GM18526 (cell line): ENCODE measurements around the gene BICDL1.

Experiments used
- POLR2A ChIP-seq: IDR thresholded peaks from 3 replicates; pipeline ENCODE4 v1.6.1; 2011; ENCODE audit not compliant: insufficient read length; ENCODE audit errors: extremely low read depth

The BICDL1 gene

GRCh38 chr12:120098756-120099470 lies 109.9 kb downstream of the BICDL1 start:
- no peak for TF ChIP-seq POLR2A

GRCh38 chr12:120099738-120100137 lies 110.7 kb downstream of the BICDL1 start:
- TF ChIP-seq POLR2A, result no peak

- no peak for TF ChIP-seq POLR2A
Observed at GRCh38 chr12:120100630-120101029, 111.6 kb downstream of the BICDL1 start.

GRCh38 chr12:120101182-120101581 lies 112.1 kb downstream of the BICDL1 start:
- no peak for TF ChIP-seq POLR2A

GRCh38 chr12:120101617-120102016 lies 112.6 kb downstream of the BICDL1 start:
- no peak for TF ChIP-seq POLR2A

GRCh38 chr12:120102189-120103043 lies 113.4 kb downstream of the BICDL1 start:
- no peak for TF ChIP-seq POLR2A

- TF ChIP-seq POLR2A, result no peak
Observed at GRCh38 chr12:120103044-120103338, 114.0 kb downstream of the BICDL1 start.

- no peak for TF ChIP-seq POLR2A
Observed at GRCh38 chr12:120103371-120103770, 114.3 kb downstream of the BICDL1 start.

GRCh38 chr12:120106151-120106550 lies 117.1 kb downstream of the BICDL1 start:
- TF ChIP-seq POLR2A, result no peak

GRCh38 chr12:120109570-120110267 lies 120.7 kb downstream of the BICDL1 start:
- no peak for TF ChIP-seq POLR2A

GRCh38 chr12:120110550-120111501 lies 121.8 kb downstream of the BICDL1 start:
- no peak for TF ChIP-seq POLR2A

- no peak for TF ChIP-seq POLR2A
Observed at GRCh38 chr12:120115066-120115465, 126.0 kb downstream of the BICDL1 start.

GRCh38 chr12:120115692-120116440 lies 126.8 kb downstream of the BICDL1 start:
- no peak for TF ChIP-seq POLR2A

GRCh38 chr12:120116441-120116791 lies 127.4 kb downstream of the BICDL1 start, which contains the start of gene RAB35:
RAB35 (minus strand) TSS chr12:120116753; CDS start chr12:120116650, 103 bp downstream.
- TF ChIP-seq POLR2A, result no peak
